Measurements from ENCODE around the gene SLC6A9. TPM values are rescaled to one million over a fixed set of nuclear protein-coding genes. Genes with fewer than 3 reads are reported as not detected.

SLC6A9 gene
- total RNA-seq, 1 experiment from 2014 or later: 9.2 TPM

DNA sequence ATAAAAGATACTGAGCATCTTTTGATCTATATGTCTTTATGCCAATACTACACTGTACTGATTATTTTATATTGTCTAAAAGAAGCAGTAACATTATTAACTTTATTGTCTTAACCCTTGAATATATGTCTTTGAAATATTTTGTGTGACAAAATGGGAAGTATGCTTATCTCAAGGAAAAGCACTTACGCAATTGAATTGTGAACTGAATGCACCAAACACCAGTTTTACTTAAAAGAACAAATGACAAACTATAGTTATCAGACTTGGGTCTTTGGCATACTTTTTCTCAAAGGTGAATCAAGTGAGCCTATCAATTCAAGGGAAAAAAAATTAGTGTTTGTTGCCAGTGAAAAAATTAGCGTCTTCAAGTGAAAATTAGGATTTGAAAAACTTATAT lies 9.2 kb upstream of the SLC6A9 start:
- ChIA-PET CTCF (no interaction called here), POLR2A (no interaction called here)
- intact Hi-C loops (cut with micrococcal nuclease; ENCODE audit: unreplicated experiment): no loop called here
- Histone ChIP-seq H3K27ac (ENCODE audit: low read length) (no peak overlapping the region), H3K27me3 (ENCODE audit: control insufficient read depth, insufficient read depth, low read length) (no peaks in the 10 kb centered on the region), H3K36me3 (ENCODE audit: control insufficient read depth, insufficient read depth, low read length) (no peaks in the 10 kb centered on the region), H3K4me1 (ENCODE audit: control insufficient read depth, insufficient read depth, low read length) (no peaks in the 10 kb centered on the region), H3K9me3 (ENCODE audit: control insufficient read depth, insufficient read depth, low read depth, low read length) (no peaks in the 10 kb centered on the region), H3K4me3 (ENCODE audit: low read depth in 2 of 2, low read length in 2 of 2) (no peak overlapping the region)
- no TSS peak for BruUV-seq (replicated peaks)
- ATAC-seq (no peak), DNase-seq (ENCODE audit: low read depth, low spot score) (no peak)
- in situ Hi-C loops (cut with HindIII; ENCODE audit: low pct_unique_long_range_greater_than_20kb, low sequenced_read_pairs): no loop called here
- TF ChIP-seq POLR2AphosphoS5 (IDR thresholded peaks at IDR 0.05; ENCODE audit: low read depth, low read length) (no peak), TCF7L2 (IDR thresholded peaks at IDR 0.05; ENCODE audit: low read depth, low read length) (no peak), SIN3A (IDR thresholded peaks at IDR 0.05; ENCODE audit: borderline replicate concordance, insufficient read depth, low read depth, low read length) (no peak)

DNA sequence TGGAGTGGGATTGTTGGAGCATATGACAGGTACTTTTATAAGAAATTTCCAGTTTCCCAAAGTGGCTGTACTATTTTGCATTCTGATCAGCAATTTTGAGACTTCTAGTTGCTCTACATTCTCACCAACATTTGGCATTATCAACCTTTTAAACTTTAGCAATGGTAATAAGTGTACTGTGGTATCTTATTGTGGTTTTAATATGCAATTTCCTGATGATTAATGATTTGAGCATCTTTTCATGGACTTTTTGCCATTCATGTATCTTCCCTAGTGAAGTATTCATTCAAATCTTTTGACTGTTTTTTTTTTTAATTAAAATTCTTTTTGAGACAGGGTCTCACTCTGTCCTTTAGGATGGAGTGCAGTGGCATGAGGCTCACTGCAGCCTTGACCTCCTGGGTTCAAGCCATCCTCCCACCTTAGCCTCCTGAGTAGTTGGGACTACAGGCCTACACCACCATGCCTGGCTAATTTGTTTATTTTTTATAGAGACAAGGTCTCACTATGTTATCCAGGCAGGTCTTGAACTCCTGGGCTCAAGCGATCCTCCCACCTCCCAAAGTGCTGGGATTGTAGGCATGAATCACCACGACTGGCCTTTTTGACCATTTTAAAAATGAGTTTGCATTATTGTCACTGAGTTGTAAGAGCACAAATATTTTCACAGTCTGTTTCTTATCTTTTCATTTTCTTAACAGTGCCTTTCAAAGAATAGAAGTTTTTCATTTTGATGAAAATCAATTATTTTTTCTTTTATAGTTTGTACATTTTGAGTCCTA lies 7.8 kb upstream of the SLC6A9 start:
- H3K36me3 ChIP-seq (ENCODE audit: control insufficient read depth, insufficient read depth, low read length): no peaks in the 10 kb centered on the region
- H3K9me3 ChIP-seq (ENCODE audit: control insufficient read depth, insufficient read depth, low read depth, low read length): no peaks in the 10 kb centered on the region
- BruUV-seq (replicated peaks): no TSS peak
- no peaks in the 10 kb centered on the region for H3K4me1 ChIP-seq (ENCODE audit: control insufficient read depth, insufficient read depth, low read length)
- TF ChIP-seq POLR2AphosphoS5 (IDR thresholded peaks at IDR 0.05; ENCODE audit: low read depth, low read length) (no peak), TCF7L2 (IDR thresholded peaks at IDR 0.05; ENCODE audit: low read depth, low read length) (no peak), SIN3A (IDR thresholded peaks at IDR 0.05; ENCODE audit: borderline replicate concordance, insufficient read depth, low read depth, low read length) (no peak)
- TF ChIP-seq, protein P1, sequence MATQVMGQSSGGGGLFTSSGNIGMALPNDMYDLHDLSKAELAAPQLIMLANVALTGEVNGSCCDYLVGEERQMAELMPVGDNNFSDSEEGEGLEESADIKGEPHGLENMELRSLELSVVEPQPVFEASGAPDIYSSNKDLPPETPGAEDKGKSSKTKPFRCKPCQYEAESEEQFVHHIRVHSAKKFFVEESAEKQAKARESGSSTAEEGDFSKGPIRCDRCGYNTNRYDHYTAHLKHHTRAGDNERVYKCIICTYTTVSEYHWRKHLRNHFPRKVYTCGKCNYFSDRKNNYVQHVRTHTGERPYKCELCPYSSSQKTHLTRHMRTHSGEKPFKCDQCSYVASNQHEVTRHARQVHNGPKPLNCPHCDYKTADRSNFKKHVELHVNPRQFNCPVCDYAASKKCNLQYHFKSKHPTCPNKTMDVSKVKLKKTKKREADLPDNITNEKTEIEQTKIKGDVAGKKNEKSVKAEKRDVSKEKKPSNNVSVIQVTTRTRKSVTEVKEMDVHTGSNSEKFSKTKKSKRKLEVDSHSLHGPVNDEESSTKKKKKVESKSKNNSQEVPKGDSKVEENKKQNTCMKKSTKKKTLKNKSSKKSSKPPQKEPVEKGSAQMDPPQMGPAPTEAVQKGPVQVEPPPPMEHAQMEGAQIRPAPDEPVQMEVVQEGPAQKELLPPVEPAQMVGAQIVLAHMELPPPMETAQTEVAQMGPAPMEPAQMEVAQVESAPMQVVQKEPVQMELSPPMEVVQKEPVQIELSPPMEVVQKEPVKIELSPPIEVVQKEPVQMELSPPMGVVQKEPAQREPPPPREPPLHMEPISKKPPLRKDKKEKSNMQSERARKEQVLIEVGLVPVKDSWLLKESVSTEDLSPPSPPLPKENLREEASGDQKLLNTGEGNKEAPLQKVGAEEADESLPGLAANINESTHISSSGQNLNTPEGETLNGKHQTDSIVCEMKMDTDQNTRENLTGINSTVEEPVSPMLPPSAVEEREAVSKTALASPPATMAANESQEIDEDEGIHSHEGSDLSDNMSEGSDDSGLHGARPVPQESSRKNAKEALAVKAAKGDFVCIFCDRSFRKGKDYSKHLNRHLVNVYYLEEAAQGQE (IDR thresholded peaks at IDR 0.05; ENCODE audit: insufficient read depth in 1 of 2, low read depth in 2 of 2, low read length in 1 of 2): no peak
- TF ChIP-seq, protein P2, sequence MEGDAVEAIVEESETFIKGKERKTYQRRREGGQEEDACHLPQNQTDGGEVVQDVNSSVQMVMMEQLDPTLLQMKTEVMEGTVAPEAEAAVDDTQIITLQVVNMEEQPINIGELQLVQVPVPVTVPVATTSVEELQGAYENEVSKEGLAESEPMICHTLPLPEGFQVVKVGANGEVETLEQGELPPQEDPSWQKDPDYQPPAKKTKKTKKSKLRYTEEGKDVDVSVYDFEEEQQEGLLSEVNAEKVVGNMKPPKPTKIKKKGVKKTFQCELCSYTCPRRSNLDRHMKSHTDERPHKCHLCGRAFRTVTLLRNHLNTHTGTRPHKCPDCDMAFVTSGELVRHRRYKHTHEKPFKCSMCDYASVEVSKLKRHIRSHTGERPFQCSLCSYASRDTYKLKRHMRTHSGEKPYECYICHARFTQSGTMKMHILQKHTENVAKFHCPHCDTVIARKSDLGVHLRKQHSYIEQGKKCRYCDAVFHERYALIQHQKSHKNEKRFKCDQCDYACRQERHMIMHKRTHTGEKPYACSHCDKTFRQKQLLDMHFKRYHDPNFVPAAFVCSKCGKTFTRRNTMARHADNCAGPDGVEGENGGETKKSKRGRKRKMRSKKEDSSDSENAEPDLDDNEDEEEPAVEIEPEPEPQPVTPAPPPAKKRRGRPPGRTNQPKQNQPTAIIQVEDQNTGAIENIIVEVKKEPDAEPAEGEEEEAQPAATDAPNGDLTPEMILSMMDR (IDR thresholded peaks at IDR 0.05): no peak
- in situ Hi-C loops (cut with HindIII; ENCODE audit: low pct_unique_long_range_greater_than_20kb, low sequenced_read_pairs) (no loop called here), intact Hi-C loops (cut with micrococcal nuclease; ENCODE audit: unreplicated experiment) (loop anchor here (5.0 kb wide), 1 partner anchor 47 kb away; the partner anchor contains the start of gene CCDC24)
- H3K27me3 ChIP-seq (ENCODE audit: control insufficient read depth, insufficient read depth, low read length): no peaks in the 10 kb centered on the region
- ChIA-PET CTCF (no interaction called here), POLR2A (interaction anchor here (0.5 kb wide), 1 partner anchor 9 kb away, joined by 7 read pairs; no protein-coding TSS in a partner anchor)
- no peak for DNase-seq (ENCODE audit: low read depth, low spot score)
- ATAC-seq: no peak
- H3K4me3 ChIP-seq (ENCODE audit: low read depth in 2 of 2, low read length in 2 of 2): no peak overlapping the region
- no peak overlapping the region for H3K27ac ChIP-seq (ENCODE audit: low read length)

DNA sequence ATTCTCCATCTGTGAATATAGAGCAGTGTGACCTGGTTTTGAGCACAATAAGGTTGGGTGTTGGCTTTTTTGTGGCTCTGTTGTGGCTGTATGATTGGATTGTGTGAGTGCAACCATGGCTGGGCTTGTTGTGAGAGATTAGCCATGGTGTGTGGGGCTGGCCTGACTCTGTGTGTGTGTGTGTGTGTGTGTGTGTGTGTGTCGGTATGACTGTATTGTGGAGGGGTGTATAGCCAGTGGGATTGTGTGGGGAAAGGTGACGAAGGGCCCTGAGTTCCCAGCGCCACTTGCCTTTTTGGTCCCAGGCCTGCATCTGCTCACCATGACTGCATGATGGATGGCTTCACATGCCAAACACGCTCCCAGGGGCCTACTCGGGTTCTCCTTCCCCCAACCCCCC lies 5.9 kb upstream of the SLC6A9 start:
- no peaks in the 10 kb centered on the region for H3K36me3 ChIP-seq (ENCODE audit: control insufficient read depth, insufficient read depth, low read length)
- in situ Hi-C loops (cut with HindIII; ENCODE audit: low pct_unique_long_range_greater_than_20kb, low sequenced_read_pairs) (no loop called here), intact Hi-C loops (cut with micrococcal nuclease; ENCODE audit: unreplicated experiment) (loop anchor here (5.0 kb wide), 1 partner anchor 45 kb away; the partner anchor contains the start of gene CCDC24)
- no peaks in the 10 kb centered on the region for H3K4me1 ChIP-seq (ENCODE audit: control insufficient read depth, insufficient read depth, low read length)
- H3K9me3 ChIP-seq (ENCODE audit: control insufficient read depth, insufficient read depth, low read depth, low read length): no peaks in the 10 kb centered on the region
- ChIA-PET CTCF (interaction anchor here (0.6 to 3.2 kb wide), 4 partner anchors 11 to 482 kb away, joined by 3 to 20 read pairs (median 11); no protein-coding TSS in a partner anchor), POLR2A (no interaction called here)
- DNase-seq (ENCODE audit: low read depth, low spot score) (no peak), ATAC-seq (no peak)
- no peak overlapping the region for H3K4me3 ChIP-seq (ENCODE audit: low read depth in 2 of 2, low read length in 2 of 2)
- BruUV-seq (replicated peaks): no TSS peak
- no peak overlapping the region for H3K27ac ChIP-seq (ENCODE audit: low read length)
- no peaks in the 10 kb centered on the region for H3K27me3 ChIP-seq (ENCODE audit: control insufficient read depth, insufficient read depth, low read length)
- TF ChIP-seq SIN3A (IDR thresholded peaks at IDR 0.05; ENCODE audit: borderline replicate concordance, insufficient read depth, low read depth, low read length): no peak
- TF ChIP-seq, protein P2 (IDR thresholded peaks at IDR 0.05): no peak
- TF ChIP-seq, protein P1 (IDR thresholded peaks at IDR 0.05; ENCODE audit: insufficient read depth in 1 of 2, low read depth in 2 of 2, low read length in 1 of 2): no peak

All from Panc1 (cell line).